Hepatocyte (in vitro differentiated cells): ENCODE data around the gene SMYD5.

Experiments
- CTCF ChIP-seq: fragments of 200-600 bp; sonication (generic); IDR thresholded peaks from 2 replicates; pipeline ENCODE4 v1.5.1; 2016; ENCODE audit warnings: antibody characterized with exemption, mild to moderate bottlenecking; ENCODE audit not compliant: poor library complexity
- EZH2 ChIP-seq: fragments of 200-600 bp; sonication (generic); IDR thresholded peaks from 2 replicates; pipeline ENCODE4 v1.6.1; 2016; ENCODE audit warnings: antibody characterized with exemption, mild to moderate bottlenecking, borderline replicate concordance
- EZH2phosphoT487 ChIP-seq: fragments of 200-600 bp; sonication (generic); IDR thresholded peaks from one replicate; pipeline ENCODE4 v1.6.1; 2018; ENCODE audit warnings: antibody characterized with exemption, mild to moderate bottlenecking, low read depth, moderate library complexity; ENCODE audit not compliant: unreplicated experiment, severe bottlenecking

GRCh38 chr2:73256618-73256922 is 42.5 kb downstream of the SMYD5 start:
- TF ChIP-seq CTCF (no peak), EZH2phosphoT487 (no peak), EZH2 (no peak)
